ENCODE results near the gene TENM4.

GRCh38 chr11:79219186-79220045, 221.4 kb downstream of the TENM4 start:
- TF ChIP-seq CTCF (IDR thresholded peaks at IDR 0.05; ENCODE audit: low read depth, low read length, missing input control) (no peak), HNF4G (IDR thresholded peaks at IDR 0.05) (no peak)
